NCI-H82 (cell line): ENCODE measurements around the gene KISS1.
"Not testable (repeated sequence)": the region's sequence is repeated elsewhere in the genome, so short reads cannot be mapped to it uniquely, and the experiment has no call there.

ENCODE experiments used
- DNase-seq: peaks from one replicate; lab custom pipeline; 2025; lab: John Stamatoyannopoulos, UW

KISS1 gene

GRCh38 chr1:204196068-204196795 lies at the start of gene KISS1:
KISS1 (minus strand) TSS chr1:204196491; CDS start chr1:204192876, 3,615 bp downstream.
- DNase-seq: peak; percentile 38

DNA sequence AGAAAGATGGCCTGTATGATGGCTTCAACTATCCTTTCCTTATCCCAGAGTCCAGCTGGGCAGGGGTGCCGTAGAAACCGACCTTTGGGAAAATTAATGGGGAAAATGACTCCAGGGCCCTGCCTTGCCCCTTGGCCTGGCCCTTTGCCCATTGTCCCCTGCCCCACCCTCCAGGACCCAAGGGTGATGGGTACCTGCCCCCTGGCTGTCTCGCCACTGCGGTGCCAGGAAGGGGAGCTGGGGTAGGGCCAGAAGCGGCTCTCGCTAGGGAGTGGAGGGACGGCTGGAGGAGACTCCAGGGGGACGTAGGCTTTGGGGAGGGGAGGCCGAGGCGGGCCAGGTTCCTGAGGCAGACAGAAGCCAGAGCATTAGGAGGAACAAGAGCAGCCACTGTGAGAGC lies 46.6 kb upstream of the KISS1 start:
- DNase-seq: no peak

GRCh38 chr1:204241914-204242313 lies 45.6 kb upstream of the KISS1 start:
- no peak for DNase-seq

- DNase-seq: no peak
Observed at GRCh38 chr1:204241050-204241449, 44.8 kb upstream of the KISS1 start.

GRCh38 chr1:204240233-204240632 lies 43.9 kb upstream of the KISS1 start:
- no peak for DNase-seq

- DNase-seq: not testable (repeated sequence)
Observed at GRCh38 chr1:204239401-204239800, 43.1 kb upstream of the KISS1 start.

GRCh38 chr1:204238520-204238919 lies 42.2 kb upstream of the KISS1 start:
- DNase-seq: not testable (repeated sequence)

- not testable (repeated sequence) for DNase-seq
Observed at GRCh38 chr1:204237515-204237914, 41.2 kb upstream of the KISS1 start.

DNA sequence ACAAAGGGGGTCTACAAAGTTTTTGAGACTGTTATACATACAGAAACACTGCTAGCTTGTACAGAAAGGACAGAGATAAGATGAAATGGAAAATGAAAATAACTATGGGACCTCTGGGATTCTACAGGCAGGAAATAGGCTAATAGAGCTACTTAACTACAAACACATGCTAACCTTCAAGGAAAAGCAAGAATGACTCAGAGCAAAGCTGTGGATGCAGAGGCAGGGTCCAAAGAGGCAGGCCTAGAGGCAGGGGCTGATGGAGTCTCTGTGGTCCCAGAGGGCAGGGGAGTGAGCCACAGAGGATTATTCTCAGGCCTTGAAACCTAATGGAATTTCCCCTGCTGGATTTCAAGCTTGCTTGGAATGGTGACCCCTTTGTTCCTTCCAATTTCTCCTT lies 36.2 kb upstream of the KISS1 start:
- DNase-seq: no peak

GRCh38 chr1:204230211-204230610 lies 33.9 kb upstream of the KISS1 start:
- no peak for DNase-seq

GRCh38 chr1:204228896-204229295 lies 32.6 kb upstream of the KISS1 start:
- DNase-seq: no peak

DNA sequence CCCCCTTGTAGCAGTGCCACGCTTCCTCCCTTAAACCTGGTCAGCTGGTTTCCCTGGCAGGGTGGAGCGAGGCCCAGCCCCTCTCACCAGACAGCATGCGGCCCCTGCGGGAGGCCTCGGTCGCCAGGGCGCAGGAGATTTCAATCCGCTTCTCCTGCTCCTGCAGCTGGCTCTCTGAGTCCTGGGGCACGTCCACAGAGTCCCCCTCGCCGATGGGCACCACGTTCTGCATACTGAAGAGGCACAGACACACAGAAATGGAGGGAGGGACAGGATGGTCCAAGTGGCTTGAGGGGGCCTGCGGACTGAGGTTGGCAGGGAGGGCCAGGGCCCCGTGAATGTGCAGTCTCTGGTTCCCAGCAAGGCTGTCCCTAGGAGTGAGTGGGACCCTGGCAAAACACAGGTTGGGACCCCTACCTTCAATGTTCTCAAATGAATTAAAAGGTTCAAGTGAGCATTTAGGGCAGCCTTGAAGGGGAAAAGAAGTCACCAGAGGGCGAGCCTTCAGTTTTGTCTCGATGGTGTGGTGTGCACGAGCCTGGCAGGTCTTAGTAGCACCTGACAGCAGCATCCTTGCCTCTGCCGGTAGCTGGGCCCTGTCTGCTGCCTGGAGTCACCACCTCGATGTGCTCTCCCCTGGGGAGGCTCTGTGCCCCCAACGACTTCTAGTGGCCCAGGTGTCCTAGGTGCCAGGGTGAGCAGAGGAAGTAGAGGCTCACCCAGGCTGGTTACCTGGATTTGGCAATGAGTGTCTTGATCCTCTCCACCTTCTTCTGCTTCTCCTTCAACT lies 31.9 kb upstream of the KISS1 start:
- no peak for DNase-seq

- DNase-seq: no peak
Observed at GRCh38 chr1:204227351-204227750, 31.1 kb upstream of the KISS1 start.

GRCh38 chr1:204225841-204226735 lies 29.8 kb upstream of the KISS1 start:
- no peak for DNase-seq

- DNase-seq: no peak
Observed at GRCh38 chr1:204224655-204225054, 28.4 kb upstream of the KISS1 start.

- no peak for DNase-seq
Observed at GRCh38 chr1:204223129-204223860, 27.0 kb upstream of the KISS1 start.

GRCh38 chr1:204222764-204223055 lies 26.4 kb upstream of the KISS1 start:
- DNase-seq: no peak

- no peak for DNase-seq
Observed at GRCh38 chr1:204222006-204222763, 25.9 kb upstream of the KISS1 start.

GRCh38 chr1:204221271-204221670 lies 25.0 kb upstream of the KISS1 start:
- DNase-seq: no peak

GRCh38 chr1:204219971-204220616 lies 23.8 kb upstream of the KISS1 start:
- no peak for DNase-seq

DNA sequence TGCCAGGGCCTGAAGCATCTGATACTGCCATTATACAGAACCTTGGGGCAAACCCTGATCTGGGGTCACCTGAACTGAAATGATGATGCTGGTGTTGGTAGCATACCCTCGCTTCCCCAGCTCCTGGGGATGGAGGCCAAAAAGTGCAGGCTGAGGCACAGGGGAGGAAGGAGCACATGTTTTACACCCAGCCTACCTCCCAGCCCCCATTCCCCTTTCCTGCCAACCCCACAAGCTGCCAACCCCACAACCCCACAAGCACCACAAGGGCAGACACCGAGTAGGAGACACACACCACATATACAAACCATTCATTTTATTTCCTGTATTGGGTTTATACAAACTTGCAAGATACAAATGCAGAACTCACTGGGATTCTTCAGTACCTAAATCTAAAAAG lies 22.3 kb upstream of the KISS1 start:
- no peak for DNase-seq
